Psoas muscle (tissue), 8 donors: ENCODE results near the gene KCNK7. TPM values are rescaled to one million over a fixed set of nuclear protein-coding genes. Genes with fewer than 3 reads are reported as not detected.

Experiments used
- ATAC-seq, 4 donors: fragments of 200-7000 bp; cut with Tn5 transposase; one replicate each; pipeline ENCODE4 v1.9.1; 2020; ENCODE audit warnings: moderate library complexity in 3 of 4, mild to moderate bottlenecking in 2 of 4
- DNase-seq, 2 donors: peaks; one replicate each; pipeline ENCODE4 v3.0.0-alpha.2; 2020
- H3K27ac ChIP-seq: fragments of 200-600 bp; one replicate; pipeline ENCODE4 v1.8.0; 2022
- H3K27me3 ChIP-seq, 3 donors: fragments of 200-600 bp in 1 of 3; one replicate each; pipeline versions ENCODE4 v1.6.1 to v1.8.0; 2013 to 2022; ENCODE audit warnings: low read length in 2 of 3, mild to moderate bottlenecking in 2 of 3, moderate library complexity in 1 of 3; ENCODE audit not compliant: insufficient read depth in 3 of 3
- H3K36me3 ChIP-seq, 2 donors: fragments of 200-600 bp in 1 of 2; one replicate each; pipeline versions ENCODE4 v1.6.1 to v1.8.0; 2013 to 2022; ENCODE audit warnings: low read depth in 1 of 2, mild to moderate bottlenecking in 1 of 2, moderate library complexity in 1 of 2; ENCODE audit not compliant: insufficient read depth in 1 of 2
- H3K4me1 ChIP-seq: fragments of 200-600 bp; one replicate; pipeline ENCODE4 v1.8.0; 2022
- H3K4me3 ChIP-seq: fragments of 200-600 bp; one replicate; pipeline ENCODE4 v1.8.0; 2022; ENCODE audit warnings: mild to moderate bottlenecking
- H3K9me3 ChIP-seq: fragments of 200-600 bp; one replicate; pipeline ENCODE4 v1.8.0; 2022
- CTCF ChIP-seq: fragments of 200-600 bp; IDR thresholded peaks from one replicate; pipeline ENCODE4 v1.8.0; 2022; ENCODE audit warnings: antibody characterized with exemption
- WGBS, 3 donors: extraction: QIAGEN DNeasy Blood & Tissue Kit; methylation state at CpG; one replicate each; pipeline versions ENCODE4 v1.1.6 to v1.1.7; 2013; 5-methylcytosine and 5-hydroxymethylcytosine counted together
- intact Hi-C, 2 donors: fragments of 100-400 bp; cut with DNase I; formaldehyde crosslinking; loops; one replicate each; pipeline versions ENCODE4 v1.11.0 to v1.14.2; 2022
- polyA plus RNA-seq, 3 donors: library from polyadenylated mRNA; stranded (reverse); fragments of 200-250 nt; gene quantifications; one replicate each; pipeline ENCODE4 v1.2.3, GENCODE V29; 2013
- total RNA-seq, 4 donors: library from RNA; stranded (reverse); fragmentation: NEBNext Ultra II Directional in 2 of 4; extraction: Animal tissue kit (Norgen Biotek cat#: 25700) in 2 of 4; gene quantifications; one replicate each; pipeline versions ENCODE4 v1.2.1 to v1.2.4, GENCODE V29; 2021 to 2023
- donor health status: healthy with polysubstance abuse.
- donor health status: DM: no; HTN: no; CAD: no; lungs with moderate emphysema.
- donor health status: Bipolar disorder and iron deficiency.
- donor health status: healthy.
- donor health status: DM: yes; HTN: yes; CAD: no.
- donor health status: DM: no; HTN: no; CAD: no.
- donor health status: DM: no; HTN: no; CAD: no.
- donor health status: DM: yes; HTN: yes; CAD: no.

The KCNK7 gene
- total and polyA plus RNA-seq, 7 donors: 0.19 to 1.4 (median 0.41) TPM; not detected in 1

GRCh38 chr11:65623177-65623576, 27.6 kb upstream of the KCNK7 start:
- ATAC-seq (no peak), DNase-seq (no peak)

GRCh38 chr11:65622011-65622410, 26.4 kb upstream of the KCNK7 start:
- Histone ChIP-seq H3K4me3 (no peak overlapping the region), H3K27me3 (no peaks in the 10 kb centered on the region), H3K4me1 (peaks cover 7% of the 10 kb centered on the region), H3K9me3 (no peaks in the 10 kb centered on the region), H3K36me3 (peaks cover 0 to 100% of the 10 kb centered on the region in 2 donors), H3K27ac (no peak overlapping the region)
- 91% methylated on average over 16 of the region's 16 CpGs for WGBS, 3 donors
- TF ChIP-seq CTCF: no peak
- ATAC-seq (no peak), DNase-seq (no peak)
- intact Hi-C loops: no loop called here

More at GRCh38 chr11:65623177-65623576, 27.6 kb upstream of the KCNK7 start:
- no peaks in the 10 kb centered on the region for H3K9me3 ChIP-seq
- no peaks in the 10 kb centered on the region for H3K27me3 ChIP-seq
- no peak for TF ChIP-seq CTCF
- intact Hi-C loops: no loop called here
- H3K4me3 ChIP-seq: no peak overlapping the region
- 89 to 93% (median 91%) methylated on average over 13 to 14 of the region's 14 CpGs for WGBS, 3 donors
- peaks cover 0 to 100% of the 10 kb centered on the region in 2 donors for H3K36me3 ChIP-seq
- H3K27ac ChIP-seq: no peak overlapping the region
- no peaks in the 10 kb centered on the region for H3K4me1 ChIP-seq

GRCh38 chr11:65621460-65621859, 25.9 kb upstream of the KCNK7 start:
- no peaks in the 10 kb centered on the region for H3K27me3 ChIP-seq
- WGBS, 3 donors: 88 to 95% (median 91%) methylated on average over 14 of the region's 14 CpGs
- no peak for TF ChIP-seq CTCF
- peaks cover 0 to 96% of the 10 kb centered on the region in 2 donors for H3K36me3 ChIP-seq
- H3K4me3 ChIP-seq: no peak overlapping the region
- H3K9me3 ChIP-seq: no peaks in the 10 kb centered on the region
- peaks cover 13% of the 10 kb centered on the region for H3K4me1 ChIP-seq
- no peak overlapping the region for H3K27ac ChIP-seq
- DNase-seq (no peak), ATAC-seq (no peak)
- intact Hi-C loops: no loop called here

- DNase-seq (no peak), ATAC-seq (no peak)
- Histone ChIP-seq H3K4me3 (no peak overlapping the region), H3K27ac (no peak overlapping the region), H3K4me1 (peaks cover 15% of the 10 kb centered on the region), H3K36me3 (peaks cover 0 to 88% of the 10 kb centered on the region in 2 donors), H3K9me3 (no peaks in the 10 kb centered on the region), H3K27me3 (no peaks in the 10 kb centered on the region)
- WGBS, 3 donors: 90 to 95% (median 90%) methylated on average over 19 of the region's 19 CpGs
- intact Hi-C loops: no loop called here
- no peak for TF ChIP-seq CTCF
Measured at GRCh38 chr11:65620666-65621065, 25.1 kb upstream of the KCNK7 start.

- WGBS, 3 donors: 87 to 91% (median 91%) methylated on average over 29 of the region's 29 CpGs
- Histone ChIP-seq H3K4me3 (no peak overlapping the region), H3K9me3 (no peaks in the 10 kb centered on the region), H3K27me3 (no peaks in the 10 kb centered on the region), H3K4me1 (peaks cover 15% of the 10 kb centered on the region), H3K27ac (no peak overlapping the region), H3K36me3 (peaks cover 0 to 75% of the 10 kb centered on the region in 2 donors)
- no peak for TF ChIP-seq CTCF
- DNase-seq (no peak), ATAC-seq (no peak)
- intact Hi-C loops: loop anchor here in 1 of 2 donors (5.0 kb wide), 1 partner anchor 93 kb away; the partner anchor contains the start of gene KAT5
Measured at GRCh38 chr11:65619281-65619928, 23.8 kb upstream of the KCNK7 start.
